Dermis blood vessel endothelial cell (primary cell): ENCODE measurements around the gene ATP2A2. TPM values are rescaled to one million over a fixed set of nuclear protein-coding genes. Genes with fewer than 3 reads are reported as not detected.
"Not testable (repeated sequence)": the region's sequence is repeated elsewhere in the genome, so short reads cannot be mapped to it uniquely, and the experiment has no call there.

Experiments
- DNase-seq: peaks from one replicate; pipeline ENCODE4 v3.0.0; 2010
- total RNA-seq: library from RNA; depleted of rRNA; stranded (reverse); fragments of >200 nt; gene quantifications from 2 replicates; pipeline ENCODE4 v1.2.3, GENCODE V29; 2014

Gene ATP2A2
- total RNA-seq, 1 donor from 2014 or later, result 84.6 TPM

- DNase-seq, result no peak
These were observed 89.7 kb downstream of the ATP2A2 start for GRCh38 chr12:110370732-110371231.

GRCh38 chr12:110371408-110372055 is 90.5 kb downstream of the ATP2A2 start:
- no peak for DNase-seq

- DNase-seq, result no peak
These were observed 91.0 kb downstream of the ATP2A2 start for GRCh38 chr12:110372056-110372425.

GRCh38 chr12:110373025-110373424 is 92.0 kb downstream of the ATP2A2 start:
- DNase-seq, result no peak

DNA sequence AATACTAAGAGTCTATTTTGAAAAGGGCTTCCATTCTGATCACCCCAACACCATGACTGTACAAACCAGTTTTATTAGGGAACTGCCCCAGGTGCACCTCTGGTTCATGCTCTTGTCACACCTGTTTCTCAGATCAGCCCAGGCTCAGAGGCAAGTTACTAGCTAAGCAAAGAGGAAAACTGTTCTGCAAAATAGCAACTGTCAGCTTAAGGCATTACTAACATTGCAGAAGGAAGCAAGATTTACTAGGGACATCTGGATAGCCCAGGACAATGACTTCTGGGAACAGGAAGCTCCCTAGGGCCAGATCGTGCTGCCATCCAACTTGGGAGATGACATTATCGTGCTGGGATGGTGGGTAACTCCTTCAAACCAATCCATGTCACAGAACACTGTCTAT is 92.4 kb downstream of the ATP2A2 start:
- DNase-seq, result no peak

DNA sequence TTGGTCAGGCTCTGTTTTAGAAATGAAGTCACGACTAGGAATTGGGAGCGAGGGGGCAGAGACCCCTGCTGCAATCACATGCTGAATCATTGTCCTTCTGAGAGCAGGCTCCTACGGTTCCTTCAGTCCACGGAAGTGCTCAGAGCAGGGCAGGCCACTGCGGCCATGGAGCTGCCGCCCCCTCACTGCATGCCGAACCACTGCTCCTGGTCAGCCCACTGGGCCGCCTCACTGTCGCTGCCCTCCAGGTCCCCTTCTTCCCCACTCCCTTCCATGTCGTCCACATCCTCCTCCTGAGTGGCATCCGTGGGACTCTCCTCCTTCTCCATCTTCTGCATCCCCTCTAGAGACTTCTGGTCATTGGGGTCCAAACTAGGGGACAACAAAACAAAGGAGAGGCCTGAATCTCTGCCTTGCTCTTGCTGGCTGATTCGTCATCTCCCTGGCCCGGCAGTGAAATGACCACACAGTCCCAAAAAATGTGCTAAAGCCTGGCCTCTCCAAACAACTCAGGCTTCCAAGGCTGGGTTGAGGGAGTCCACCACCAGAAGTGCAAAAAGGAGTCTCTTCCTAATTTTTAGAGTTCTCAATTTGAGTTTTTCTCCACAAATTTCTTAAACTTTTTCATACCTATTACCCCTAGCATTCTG is 93.0 kb downstream of the ATP2A2 start:
- no peak for DNase-seq

DNA sequence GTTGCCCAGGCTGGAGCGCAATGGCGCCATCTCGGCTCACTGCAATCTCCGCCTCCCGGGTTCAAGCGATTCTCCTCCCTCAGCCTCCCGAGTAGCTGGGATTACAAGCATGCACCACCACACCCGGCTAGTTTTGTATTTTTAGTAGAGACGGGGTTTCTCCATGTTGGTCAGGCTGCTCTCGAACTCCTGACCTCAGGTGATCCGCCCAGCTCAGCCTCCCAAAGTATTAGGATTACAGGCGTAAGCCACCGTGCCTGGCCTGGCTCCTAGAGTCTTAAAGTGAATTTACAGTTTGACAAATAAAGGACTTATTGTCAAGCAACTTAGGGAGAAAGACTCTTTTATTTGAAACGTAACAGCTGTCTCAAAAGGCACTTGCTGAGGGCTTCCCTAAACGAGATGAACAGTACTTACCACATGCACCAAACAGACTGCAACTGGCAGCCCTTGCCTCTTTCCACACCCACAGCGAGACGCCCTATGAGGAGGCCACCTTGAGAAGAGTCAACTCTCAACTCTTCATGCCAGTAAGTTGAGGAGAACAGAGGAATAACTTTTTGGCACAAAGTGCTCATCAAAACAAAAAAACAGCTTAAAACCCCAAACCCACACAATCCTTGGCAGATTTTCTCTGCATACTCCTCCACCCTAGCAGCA is 97.2 kb downstream of the ATP2A2 start:
- DNase-seq, result not testable (repeated sequence)

DNA sequence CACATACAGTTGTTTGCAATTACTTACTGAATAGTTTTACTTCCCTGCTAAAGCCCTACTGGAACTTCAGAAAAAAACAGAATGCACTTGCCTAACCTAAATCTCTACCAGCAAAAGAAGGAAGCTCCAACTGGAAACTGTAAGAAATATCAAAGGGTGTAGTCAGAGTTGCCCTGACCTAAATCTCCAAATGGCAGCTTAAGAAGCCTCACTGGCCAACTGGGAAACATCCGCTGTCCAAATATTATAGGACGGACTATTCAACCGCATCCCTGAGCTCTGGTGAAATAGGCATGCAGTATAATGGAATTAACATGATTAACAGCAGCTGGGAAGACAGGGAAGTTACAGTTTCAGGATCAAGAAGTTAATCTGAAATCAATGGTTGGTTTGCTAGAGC is 98.2 kb downstream of the ATP2A2 start:
- DNase-seq, result no peak

- no peak for DNase-seq
These were observed 98.6 kb downstream of the ATP2A2 start for GRCh38 chr12:110379631-110380030.

DNA sequence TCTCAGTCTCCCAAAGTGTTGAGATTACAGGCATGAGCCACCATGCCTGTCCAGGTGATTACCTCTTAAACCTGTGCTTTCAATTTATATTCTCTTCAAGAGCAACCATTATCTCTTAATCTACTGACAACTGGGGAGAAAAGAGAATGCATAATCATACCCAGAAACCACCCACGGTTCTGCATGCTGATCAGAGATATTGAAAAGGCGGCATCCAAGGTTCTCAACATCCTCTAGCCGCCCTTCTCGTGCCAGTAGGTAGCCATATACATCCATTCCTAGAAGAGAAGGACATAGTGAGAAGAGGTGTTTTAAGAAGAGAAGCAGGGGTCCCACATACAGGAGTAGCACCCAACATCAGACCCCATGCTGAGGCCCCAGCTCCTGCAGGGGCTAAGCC is 101.6 kb downstream of the ATP2A2 start:
- DNase-seq, result no peak

Other genes with a start within 250 kb of the ATP2A2 start
- 12.6 and 23.5 TPM in 2 replicates for gene C12orf76, start 232.7 kb upstream of the ATP2A2 start, total RNA-seq
- gene IFT81, start 156.9 kb upstream of the ATP2A2 start, total RNA-seq, result 8.2 and 10.2 TPM in 2 replicates
- gene ANAPC7, start 122.5 kb downstream of the ATP2A2 start, total RNA-seq, result 56.8 and 71.9 TPM in 2 replicates
- gene ARPC3, start 169.1 kb downstream of the ATP2A2 start, total RNA-seq, result 297 and 356 TPM in 2 replicates
- gene GPN3, start 187.0 kb downstream of the ATP2A2 start, total RNA-seq, result 19.9 and 22.7 TPM in 2 replicates
- gene FAM216A, start 187.6 kb downstream of the ATP2A2 start, total RNA-seq, result 8.8 and 10.1 TPM in 2 replicates
- gene VPS29, start 220.9 kb downstream of the ATP2A2 start, total RNA-seq, result 77.1 and 78.3 TPM in 2 replicates
- gene RAD9B, start 221.1 kb downstream of the ATP2A2 start, total RNA-seq, result 0.14 and 1.2 TPM in 2 replicates